ENCODE data around the gene TAOK1.

The TAOK1 gene

GRCh38 chr17:29576214-29577000, 186.2 kb downstream of the TAOK1 start:
- Histone ChIP-seq H3K27me3 (ENCODE audit: insufficient read depth, low read length) (no peaks in the 10 kb centered on the region), H2AFZ (ENCODE audit: low read length, unreplicated experiment) (no peak overlapping the region), H3K79me2 (ENCODE audit: control insufficient read depth, insufficient read depth, low read length, unreplicated experiment) (no peaks in the 10 kb centered on the region), H3K4me3 (ENCODE audit: low read depth, low read length) (no peak overlapping the region), H3K36me3 (ENCODE audit: insufficient read depth, low read length) (no peaks in the 10 kb centered on the region; the same call in 1 of the 2 replicates), H3K27ac (ENCODE audit: low read depth, low read length) (no peak overlapping the region), H3K4me1 (ENCODE audit: control insufficient read depth, insufficient read depth, low read length, unreplicated experiment) (peaks cover 9% of the 10 kb centered on the region)

- Histone ChIP-seq H3K79me2 (ENCODE audit: control insufficient read depth, insufficient read depth, low read length, unreplicated experiment) (peaks cover under 1% of the 10 kb centered on the region), H3K27me3 (ENCODE audit: insufficient read depth, low read length) (no peaks in the 10 kb centered on the region), H3K27ac (ENCODE audit: low read depth, low read length) (no peak overlapping the region), H3K4me3 (ENCODE audit: low read depth, low read length) (no peak overlapping the region), H3K36me3 (ENCODE audit: insufficient read depth, low read length) (peaks cover under 1% of the 10 kb centered on the region; the same call in 1 of the 2 replicates), H3K4me1 (ENCODE audit: control insufficient read depth, insufficient read depth, low read length, unreplicated experiment) (peaks cover 9% of the 10 kb centered on the region), H2AFZ (ENCODE audit: low read length, unreplicated experiment) (no peak overlapping the region)
Measured at GRCh38 chr17:29577001-29577370, 186.8 kb downstream of the TAOK1 start.

- H2AFZ ChIP-seq (ENCODE audit: low read length, unreplicated experiment), result no peak overlapping the region
- no peak overlapping the region for H3K4me3 ChIP-seq (ENCODE audit: low read depth, low read length)
- H3K27ac ChIP-seq (ENCODE audit: low read depth, low read length), result no peak overlapping the region
- H3K36me3 ChIP-seq (ENCODE audit: insufficient read depth, low read length), result peaks cover 7% of the 10 kb centered on the region; the same call in 1 of the 2 replicates
- no peaks in the 10 kb centered on the region for H3K27me3 ChIP-seq (ENCODE audit: insufficient read depth, low read length)
- peaks cover 5% of the 10 kb centered on the region for H3K4me1 ChIP-seq (ENCODE audit: control insufficient read depth, insufficient read depth, low read length, unreplicated experiment)
- peaks cover 3% of the 10 kb centered on the region for H3K79me2 ChIP-seq (ENCODE audit: control insufficient read depth, insufficient read depth, low read length, unreplicated experiment)
Measured at GRCh38 chr17:29577385-29578211, 187.4 kb downstream of the TAOK1 start.

- peaks cover 5% of the 10 kb centered on the region for H3K79me2 ChIP-seq (ENCODE audit: control insufficient read depth, insufficient read depth, low read length, unreplicated experiment)
- H3K27me3 ChIP-seq (ENCODE audit: insufficient read depth, low read length), result no peaks in the 10 kb centered on the region
- H3K4me1 ChIP-seq (ENCODE audit: control insufficient read depth, insufficient read depth, low read length, unreplicated experiment), result peaks cover 5% of the 10 kb centered on the region
- H3K27ac ChIP-seq (ENCODE audit: low read depth, low read length), result no peak overlapping the region
- H2AFZ ChIP-seq (ENCODE audit: low read length, unreplicated experiment), result no peak overlapping the region
- H3K4me3 ChIP-seq (ENCODE audit: low read depth, low read length), result no peak overlapping the region
- peaks cover 8% of the 10 kb centered on the region; the same call in 1 of the 2 replicates for H3K36me3 ChIP-seq (ENCODE audit: insufficient read depth, low read length)
Measured at GRCh38 chr17:29578626-29579485, 188.7 kb downstream of the TAOK1 start.

- Histone ChIP-seq H3K27ac (ENCODE audit: low read depth, low read length) (no peak overlapping the region), H3K79me2 (ENCODE audit: control insufficient read depth, insufficient read depth, low read length, unreplicated experiment) (peaks cover 12% of the 10 kb centered on the region), H3K4me3 (ENCODE audit: low read depth, low read length) (no peak overlapping the region), H2AFZ (ENCODE audit: low read length, unreplicated experiment) (no peak overlapping the region), H3K27me3 (ENCODE audit: insufficient read depth, low read length) (no peaks in the 10 kb centered on the region), H3K4me1 (ENCODE audit: control insufficient read depth, insufficient read depth, low read length, unreplicated experiment) (peaks cover 14% of the 10 kb centered on the region), H3K36me3 (ENCODE audit: insufficient read depth, low read length) (peaks cover 8% of the 10 kb centered on the region; the same call in 1 of the 2 replicates)
Measured at GRCh38 chr17:29579866-29580771, 190.0 kb downstream of the TAOK1 start.

GRCh38 chr17:29581583-29582253, 191.6 kb downstream of the TAOK1 start:
- H3K36me3 ChIP-seq (ENCODE audit: insufficient read depth, low read length), result peaks cover 8% of the 10 kb centered on the region; the same call in 1 of the 2 replicates
- no peak overlapping the region for H3K27ac ChIP-seq (ENCODE audit: low read depth, low read length)
- H3K4me3 ChIP-seq (ENCODE audit: low read depth, low read length), result no peak overlapping the region
- peaks cover 20% of the 10 kb centered on the region for H3K4me1 ChIP-seq (ENCODE audit: control insufficient read depth, insufficient read depth, low read length, unreplicated experiment)
- H2AFZ ChIP-seq (ENCODE audit: low read length, unreplicated experiment), result no peak overlapping the region
- H3K27me3 ChIP-seq (ENCODE audit: insufficient read depth, low read length), result no peaks in the 10 kb centered on the region
- H3K79me2 ChIP-seq (ENCODE audit: control insufficient read depth, insufficient read depth, low read length, unreplicated experiment), result peaks cover 28% of the 10 kb centered on the region

GRCh38 chr17:29582254-29582765, 192.1 kb downstream of the TAOK1 start:
- H2AFZ ChIP-seq (ENCODE audit: low read length, unreplicated experiment), result no peak overlapping the region
- peaks cover 8% of the 10 kb centered on the region; the same call in 1 of the 2 replicates for H3K36me3 ChIP-seq (ENCODE audit: insufficient read depth, low read length)
- no peak overlapping the region for H3K4me3 ChIP-seq (ENCODE audit: low read depth, low read length)
- H3K27me3 ChIP-seq (ENCODE audit: insufficient read depth, low read length), result no peaks in the 10 kb centered on the region
- H3K27ac ChIP-seq (ENCODE audit: low read depth, low read length), result no peak overlapping the region
- peaks cover 34% of the 10 kb centered on the region for H3K79me2 ChIP-seq (ENCODE audit: control insufficient read depth, insufficient read depth, low read length, unreplicated experiment)
- peaks cover 26% of the 10 kb centered on the region for H3K4me1 ChIP-seq (ENCODE audit: control insufficient read depth, insufficient read depth, low read length, unreplicated experiment)

GRCh38 chr17:29582772-29583171, 192.6 kb downstream of the TAOK1 start:
- Histone ChIP-seq H3K36me3 (ENCODE audit: insufficient read depth, low read length) (peaks cover 8% of the 10 kb centered on the region; the same call in 1 of the 2 replicates), H3K27me3 (ENCODE audit: insufficient read depth, low read length) (no peaks in the 10 kb centered on the region), H3K27ac (ENCODE audit: low read depth, low read length) (no peak overlapping the region), H2AFZ (ENCODE audit: low read length, unreplicated experiment) (no peak overlapping the region), H3K79me2 (ENCODE audit: control insufficient read depth, insufficient read depth, low read length, unreplicated experiment) (peaks cover 38% of the 10 kb centered on the region), H3K4me3 (ENCODE audit: low read depth, low read length) (no peak overlapping the region), H3K4me1 (ENCODE audit: control insufficient read depth, insufficient read depth, low read length, unreplicated experiment) (peaks cover 26% of the 10 kb centered on the region)
